Measurements from ENCODE around the gene RNPS1. TPM values are rescaled to one million over a fixed set of nuclear protein-coding genes. Genes with fewer than 3 reads are reported as not detected.
A peak's percentile ranks its signal among the peaks of the same experiment; 100 is the strongest.

The RNPS1 gene
- total and polyA plus RNA-seq, 9 of the 15 experiments (the other 6 are each of a cell fraction or from before 2014, with no cell fraction given): 44.9 to 338 (median 202) TPM

- TF ChIP-seq ZNF592 (IDR thresholded peaks at IDR 0.05) (peak; percentile 84; the same call in 1 of the 2 replicates), NEUROD1 (IDR thresholded peaks at IDR 0.05; ENCODE audit: borderline replicate concordance, low read depth, low read length, partially characterized antibody) (no peak), ARID1B (IDR thresholded peaks at IDR 0.05) (peak; percentile 29; the same call in 1 of the 2 replicates), DLX4 (CRISPR knock-in tag; IDR thresholded peaks at IDR 0.05) (no peak), MAX (CRISPR knock-in tag; IDR thresholded peaks at IDR 0.05) (0 out of 2 replicates have a peak, but pooled peaks have one; percentile 9), RBM14 (IDR thresholded peaks at IDR 0.05; ENCODE audit: borderline replicate concordance, insufficient read depth, low read depth, low read length) (no peak), HMG20B (CRISPR knock-in tag; IDR thresholded peaks at IDR 0.05) (peak; percentile 73; the same call in 1 of the 2 replicates), NKRF (IDR thresholded peaks at IDR 0.05; ENCODE audit: borderline replicate concordance) (peak; percentile 48; the same call in 1 of the 2 replicates), NR3C1 (CRISPR knock-in tag; IDR thresholded peaks at IDR 0.05) (0 out of 2 replicates have a peak, but pooled peaks have one; percentile 33), HLTF (IDR thresholded peaks at IDR 0.05) (0 out of 2 replicates have a peak, but pooled peaks have one; percentile 27), ADNP (tag; IDR thresholded peaks at IDR 0.05) (no peak), THRB (CRISPR knock-in tag; conservative IDR thresholded peaks at IDR 0.05) (no peak), STAG1 (CRISPR knock-in tag; IDR thresholded peaks at IDR 0.05; ENCODE audit: borderline replicate concordance) (no peak), ZBTB1 (CRISPR knock-in tag; IDR thresholded peaks at IDR 0.05; ENCODE audit: borderline replicate concordance, low read depth) (no peak), CREB3 (tag; conservative IDR thresholded peaks at IDR 0.05; ENCODE audit: low read depth) (peak; percentile 73; the same call in 1 of the 2 replicates), CEBPG (CRISPR knock-in tag; IDR thresholded peaks at IDR 0.05) (no peak), CEBPG (tag; conservative IDR thresholded peaks at IDR 0.05 in 1 of 2, IDR thresholded peaks at IDR 0.05 in 1 of 2) (no peak)
Observed at GRCh38 chr16:2205967-2206313, 62.0 kb downstream of the RNPS1 start (continued).

Data from K562 (cell line).